HL-60 (cell line): ENCODE results near the gene RNH1.

ENCODE experiments used
- DNase-seq, 2 experiments: peaks; one replicate each; pipeline ENCODE4 v3.0.0-alpha.2; 2010 to 2020; ENCODE audit warnings: low read depth in 1 of 2, low spot score in 1 of 2
- H3K27ac ChIP-seq: fragments of 250-450 bp; sonication (Bioruptor Pico); replicated peaks from 2 replicates; pipeline ENCODE4 v1.5.1; 2020; ENCODE audit warnings: mild to moderate bottlenecking, moderate library complexity
- H3K27me3 ChIP-seq: fragments of 250-450 bp; sonication (Bioruptor Pico); 2 replicates; pipeline ENCODE4 v1.5.1; 2021; ENCODE audit warnings: mild to moderate bottlenecking, moderate library complexity; ENCODE audit not compliant: insufficient read depth, poor library complexity, severe bottlenecking
- H3K4me3 ChIP-seq: replicated peaks from 2 replicates; pipeline ENCODE4 v1.5.1; 2011; ENCODE audit warnings: mild to moderate bottlenecking, control low read depth, low read length; ENCODE audit not compliant: insufficient read depth
- CTCF ChIP-seq: IDR thresholded peaks from one replicate; pipeline ENCODE4 v1.5.1; 2011; ENCODE audit warnings: low read length, control low read depth, inconsistent platforms; ENCODE audit not compliant: insufficient read depth
- GABPA ChIP-seq: IDR thresholded peaks from 2 replicates; pipeline ENCODE4 v1.6.1; 2012; ENCODE audit warnings: low read depth
- POLR2AphosphoS5 ChIP-seq: IDR thresholded peaks from 2 replicates; pipeline ENCODE4 v1.6.1; 2012; ENCODE audit warnings: low read depth
- REST ChIP-seq: IDR thresholded peaks from 2 replicates; pipeline ENCODE4 v1.6.1; 2012; ENCODE audit warnings: low read depth; ENCODE audit not compliant: insufficient replicate concordance
- SPI1 ChIP-seq: IDR thresholded peaks from 2 replicates; pipeline ENCODE4 v1.6.1; 2012; ENCODE audit warnings: low read depth, mild to moderate bottlenecking, borderline replicate concordance

RNH1 gene

GRCh38 chr11:506238-506994 lies 626 bp downstream of the RNH1 start:
- no peak for TF ChIP-seq SPI1
- TF ChIP-seq REST = peak; percentile 37
- peak; percentile 51 for TF ChIP-seq GABPA
- no peak for TF ChIP-seq CTCF
- TF ChIP-seq POLR2AphosphoS5 = peak; percentile 69; the same call in 1 of the 2 replicates
- DNase-seq = peak; percentile 97 to 98
- Histone ChIP-seq H3K4me3 (peak overlapping the region; percentile 67), H3K27me3 (no peaks in the 10 kb centered on the region), H3K27ac (peak overlapping the region; percentile 100)

DNA sequence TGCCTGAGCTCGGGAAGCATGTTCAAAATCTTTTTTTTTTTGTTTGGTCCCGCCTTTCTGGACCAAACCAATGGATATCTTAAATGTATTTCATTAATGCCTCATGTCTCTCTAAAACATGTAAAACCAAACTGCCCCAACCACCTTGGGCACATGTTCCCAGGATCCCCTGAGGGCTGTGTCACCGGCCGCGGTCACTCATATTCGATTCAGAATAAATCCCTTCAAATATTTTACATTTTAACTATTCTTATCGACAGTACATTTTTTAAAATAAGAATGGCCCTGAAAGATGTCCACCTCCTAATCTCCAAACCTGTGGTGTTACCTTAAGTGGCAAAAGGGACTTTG lies 2.1 kb downstream of the RNH1 start:
- peak overlapping the region; percentile 100 for H3K27ac ChIP-seq
- no peak for TF ChIP-seq GABPA
- no peak for TF ChIP-seq REST
- DNase-seq = no peak
- H3K27me3 ChIP-seq = no peaks in the 10 kb centered on the region
- H3K4me3 ChIP-seq = peak overlapping the region; percentile 67

DNA sequence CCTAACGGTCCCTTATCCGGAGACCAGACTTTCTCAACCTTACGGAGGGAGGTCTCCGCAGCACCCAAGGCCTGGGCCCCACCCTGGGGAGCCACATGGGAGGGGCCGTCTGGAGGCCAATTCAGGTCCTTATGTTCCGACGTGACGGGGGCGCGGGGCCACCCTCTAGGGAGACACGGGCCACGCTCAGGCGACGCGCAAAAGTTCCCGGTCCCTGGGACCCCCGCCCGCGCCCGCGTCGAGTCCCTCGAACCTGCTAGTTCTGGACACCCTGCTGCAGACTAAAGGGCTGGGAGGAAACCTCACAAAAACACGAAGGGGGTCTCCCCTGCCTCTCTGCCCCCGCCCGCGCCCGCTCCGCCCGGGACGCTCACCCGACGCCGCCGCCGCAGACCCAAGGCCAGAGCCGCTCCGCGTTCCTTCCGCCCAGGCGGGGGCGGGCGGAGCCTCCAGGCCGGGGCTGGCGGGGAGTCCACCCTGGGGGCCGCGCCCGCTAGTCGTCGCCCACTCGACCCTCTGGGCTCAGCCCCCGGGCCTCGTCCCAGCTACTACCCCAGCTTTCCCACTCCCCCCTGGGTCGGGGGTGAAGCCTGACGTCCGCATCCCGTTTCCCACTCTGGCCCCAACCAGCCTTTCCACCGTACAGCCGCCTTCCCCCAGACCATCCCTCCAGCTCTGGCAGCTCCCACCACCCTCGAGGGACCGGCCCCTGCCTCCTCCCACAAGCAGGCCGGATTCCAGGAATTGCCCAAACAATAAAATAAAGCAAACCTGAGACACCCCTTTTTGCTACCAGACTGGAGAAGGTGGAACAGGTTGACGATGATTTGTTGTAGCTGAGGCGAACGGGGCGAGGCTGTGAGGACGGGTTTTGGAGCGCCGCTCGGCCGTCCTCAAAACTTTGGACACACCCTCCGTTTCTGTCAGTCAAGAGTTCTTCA lies 2.7 kb downstream of the RNH1 start:
- DNase-seq = peak; percentile 82 to 91
- Histone ChIP-seq H3K27me3 (no peaks in the 10 kb centered on the region), H3K27ac (peak overlapping the region; percentile 100), H3K4me3 (peak overlapping the region; percentile 67)
- TF ChIP-seq POLR2AphosphoS5 (peak; percentile 43), REST (peak; percentile 14), SPI1 (no peak), GABPA (no peak), CTCF (no peak)
